ENCODE results near the gene SH3RF3. TPM values are rescaled to one million over a fixed set of nuclear protein-coding genes. Genes with fewer than 3 reads are reported as not detected.
"Not testable (repeated sequence)": the region's sequence is repeated elsewhere in the genome, so short reads cannot be mapped to it uniquely, and the experiment has no call there.

The SH3RF3 gene
- total RNA-seq, 1 experiment from 2014 or later: 0.32 TPM

DNA sequence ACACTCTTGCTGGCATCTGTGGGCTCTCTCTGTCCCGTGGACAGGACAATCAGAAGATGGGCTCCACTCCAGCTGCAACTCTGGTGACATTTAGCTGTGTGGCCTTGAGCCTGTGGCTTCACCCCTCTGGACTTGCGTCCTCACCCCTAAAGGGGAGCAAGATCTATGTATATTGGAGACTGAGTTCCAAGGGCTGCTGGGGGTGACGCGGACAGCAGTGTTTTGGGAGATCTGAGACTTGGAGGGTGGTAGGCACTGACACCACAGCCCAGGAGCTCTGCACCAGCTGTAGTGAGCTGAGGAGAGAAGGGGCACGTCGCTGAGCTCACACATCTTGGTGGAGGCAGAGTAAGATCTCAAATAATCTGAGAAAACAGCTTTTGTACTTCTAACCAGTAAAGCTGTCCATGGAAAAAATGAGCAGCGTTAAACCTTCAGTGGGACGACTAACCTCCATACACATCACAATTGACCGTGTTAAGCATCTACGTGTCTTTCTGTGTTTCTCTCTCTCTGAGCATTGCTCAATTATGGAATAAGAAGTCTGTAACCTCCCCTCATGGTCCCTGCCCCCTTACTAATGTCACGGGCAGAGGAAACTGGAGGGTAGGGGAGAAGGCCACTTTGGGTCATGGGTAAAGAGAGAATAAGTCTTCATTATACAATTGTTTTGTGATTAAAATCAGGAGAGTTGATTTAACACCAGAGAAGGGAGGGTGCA lies 85.8 kb downstream of the SH3RF3 start:
- in situ Hi-C loops (cut with HindIII; ENCODE audit: low pct_unique_long_range_greater_than_20kb, low sequenced_read_pairs): no loop called here

DNA sequence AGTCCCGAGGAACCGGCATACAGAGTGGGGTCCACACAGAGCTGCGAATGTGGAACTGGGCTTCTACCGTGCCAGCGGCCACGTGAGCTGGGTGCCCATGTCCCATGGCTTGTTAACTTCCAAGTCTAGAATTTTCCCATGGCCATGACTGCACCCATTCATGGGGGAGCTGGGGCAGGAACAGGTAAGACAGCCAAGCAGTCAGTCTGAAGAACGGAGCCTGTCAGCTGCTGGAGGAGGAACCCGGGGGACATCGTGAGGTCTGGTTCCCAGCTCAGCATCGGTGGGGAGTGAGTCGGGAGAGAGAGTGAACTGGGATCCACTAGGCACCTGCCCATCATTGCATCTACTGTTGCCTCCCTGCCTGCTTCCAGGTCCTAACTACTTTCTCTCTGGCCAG lies 86.9 kb downstream of the SH3RF3 start:
- in situ Hi-C loops (cut with HindIII; ENCODE audit: low pct_unique_long_range_greater_than_20kb, low sequenced_read_pairs): no loop called here
- no peak for DNase-seq (ENCODE audit: low read depth, low spot score)

More for the DNA sequence above, 85.8 kb downstream of the SH3RF3 start:
- DNase-seq (ENCODE audit: low read depth, low spot score): no peak

DNA sequence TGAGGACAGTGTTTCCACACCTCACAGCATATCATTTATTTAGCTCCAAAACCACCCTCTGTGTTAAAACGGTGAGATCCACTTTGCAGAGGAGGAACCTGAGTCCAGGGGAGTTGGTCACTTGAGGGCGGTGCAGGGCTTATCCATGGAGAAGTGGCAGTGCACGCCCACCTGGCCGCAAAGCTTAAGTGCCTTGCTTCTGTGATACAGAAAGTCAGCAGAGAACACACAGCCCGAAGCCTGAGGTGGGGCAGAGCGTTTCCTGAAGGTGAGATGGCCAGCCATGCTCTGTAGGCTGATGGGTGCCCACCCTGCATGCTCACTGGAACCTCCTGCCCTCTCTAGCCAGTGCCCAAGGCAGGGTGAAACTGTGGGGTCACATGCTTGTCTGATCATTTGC lies 87.3 kb downstream of the SH3RF3 start:
- DNase-seq (ENCODE audit: low read depth, low spot score): no peak
- in situ Hi-C loops (cut with HindIII; ENCODE audit: low pct_unique_long_range_greater_than_20kb, low sequenced_read_pairs): no loop called here

DNA sequence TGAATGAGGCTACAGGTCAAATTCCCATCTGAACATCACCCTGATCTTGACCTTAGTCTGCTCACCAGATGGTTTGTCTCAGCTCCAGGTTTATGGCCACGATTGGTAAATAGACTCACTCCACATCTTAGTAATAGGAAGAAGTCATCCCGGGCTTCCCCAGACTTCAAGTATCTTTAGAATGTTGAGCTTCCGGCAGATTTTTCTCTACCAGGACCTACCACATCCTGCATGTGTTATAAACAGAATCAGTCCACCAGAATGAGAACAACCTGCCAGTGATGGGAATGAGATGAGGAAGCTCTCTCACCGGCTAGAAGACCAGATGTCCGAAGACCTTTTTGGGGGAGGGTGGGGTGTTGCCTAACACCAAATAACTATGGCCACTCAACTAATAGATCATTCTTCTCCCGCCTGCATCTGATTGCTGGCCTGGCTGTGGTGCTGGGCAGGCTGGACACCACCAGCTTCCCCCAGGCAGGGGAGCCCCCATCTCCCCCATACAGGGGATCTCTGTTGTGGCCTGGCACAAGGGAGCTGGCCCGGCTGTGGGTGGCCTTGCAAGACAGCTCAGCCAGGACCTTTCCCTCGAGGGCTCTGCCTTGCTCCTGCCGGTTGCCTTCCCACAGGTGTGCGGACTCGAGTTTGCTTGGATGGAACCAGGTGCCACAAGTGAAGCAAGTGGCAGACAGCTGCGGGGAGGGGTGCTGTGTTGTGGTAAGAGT lies 88.5 kb downstream of the SH3RF3 start:
- in situ Hi-C loops (cut with HindIII; ENCODE audit: low pct_unique_long_range_greater_than_20kb, low sequenced_read_pairs): no loop called here
- DNase-seq (ENCODE audit: low read depth, low spot score): no peak

DNA sequence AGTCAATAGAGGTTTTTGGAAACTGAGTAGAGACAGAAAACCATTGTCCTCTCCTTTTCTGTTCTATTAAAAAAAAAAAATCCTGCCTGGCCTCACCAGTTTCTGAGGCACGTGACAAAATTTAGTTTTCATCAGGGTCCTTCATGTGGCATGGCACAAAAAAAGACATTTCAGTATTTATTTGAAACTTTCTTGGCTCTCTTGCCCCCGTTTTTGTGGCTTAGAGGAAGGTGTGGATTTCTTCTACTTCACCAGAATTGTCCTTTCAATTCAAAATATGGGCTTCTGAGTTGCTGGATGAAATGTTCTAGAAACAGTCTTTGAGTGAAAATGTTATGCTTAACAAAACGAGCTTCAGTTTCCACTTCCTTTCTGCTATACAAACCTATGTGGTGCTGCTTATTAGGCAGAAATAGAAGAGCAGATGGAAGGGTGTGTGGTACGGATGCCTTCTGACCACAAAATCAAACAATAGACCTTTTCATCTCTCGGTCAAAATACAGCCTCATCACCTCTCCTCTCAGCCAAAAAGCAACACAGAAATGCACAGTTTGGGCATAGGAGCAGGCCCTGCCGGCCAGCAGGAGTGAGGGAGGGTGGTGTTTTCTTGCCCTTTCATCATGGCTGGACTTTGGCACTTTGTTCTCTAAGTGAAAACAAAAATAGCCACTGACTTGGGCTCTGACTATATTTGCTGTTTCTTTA lies 89.2 kb downstream of the SH3RF3 start:
- peak; percentile 79 for DNase-seq (ENCODE audit: low read depth, low spot score)
- in situ Hi-C loops (cut with HindIII; ENCODE audit: low pct_unique_long_range_greater_than_20kb, low sequenced_read_pairs): no loop called here

DNA sequence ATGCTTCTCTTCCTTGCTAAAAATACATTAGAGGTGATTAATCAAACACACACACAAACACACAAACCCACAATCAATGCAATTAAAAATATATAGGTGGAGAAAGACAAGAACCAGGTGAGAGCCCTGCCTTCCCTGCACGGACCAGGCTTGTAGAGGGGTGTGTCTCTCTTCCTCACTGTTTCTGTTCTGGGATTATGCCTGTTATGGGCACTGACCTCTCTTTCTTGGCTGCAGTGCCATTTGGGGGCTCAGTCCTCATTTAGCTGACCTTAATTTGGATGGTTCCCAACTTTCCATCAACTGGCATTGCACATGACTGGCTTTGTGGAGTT lies 89.8 kb downstream of the SH3RF3 start:
- in situ Hi-C loops (cut with HindIII; ENCODE audit: low pct_unique_long_range_greater_than_20kb, low sequenced_read_pairs): no loop called here
- DNase-seq (ENCODE audit: low read depth, low spot score): no peak

DNA sequence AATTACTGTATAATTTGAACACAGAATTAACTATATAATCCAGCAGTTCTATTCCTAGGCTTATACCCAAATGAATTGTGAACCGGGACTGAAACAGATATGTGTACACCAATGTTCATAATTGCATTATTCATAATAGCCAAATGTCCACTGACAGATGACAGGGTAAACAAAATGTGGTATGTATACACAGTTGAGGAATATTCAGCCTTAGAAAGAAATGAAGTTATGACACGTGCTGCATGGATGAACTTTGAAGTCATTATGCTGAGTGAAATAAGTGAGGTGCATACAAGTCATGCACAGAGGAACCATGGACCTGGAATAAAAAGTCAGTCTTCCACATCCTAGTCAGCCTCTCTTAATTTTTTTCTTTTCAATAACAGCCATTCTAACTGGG lies 91.9 kb downstream of the SH3RF3 start:
- in situ Hi-C loops (cut with HindIII; ENCODE audit: low pct_unique_long_range_greater_than_20kb, low sequenced_read_pairs): no loop called here
- no peak for DNase-seq (ENCODE audit: low read depth, low spot score)

DNA sequence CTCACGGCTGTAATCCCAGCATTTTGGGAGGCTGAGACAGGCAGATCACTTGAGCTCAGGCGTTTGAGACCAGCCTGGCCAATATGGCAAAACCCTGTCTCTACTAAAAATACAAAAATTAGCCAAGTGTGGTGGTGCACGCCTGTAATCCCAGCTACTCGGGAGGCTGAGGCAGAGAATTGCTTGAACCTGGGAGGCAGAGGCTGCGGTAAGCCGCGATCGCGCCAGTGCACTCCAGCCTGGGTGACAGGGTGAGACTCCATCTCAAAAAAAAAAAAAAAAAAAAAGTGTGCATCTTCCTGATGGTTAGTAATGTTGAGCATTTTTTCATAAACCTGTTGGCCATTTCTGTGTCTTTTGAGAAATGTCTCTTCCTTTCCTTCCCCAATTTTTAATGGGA lies 92.3 kb downstream of the SH3RF3 start:
- in situ Hi-C loops (cut with HindIII; ENCODE audit: low pct_unique_long_range_greater_than_20kb, low sequenced_read_pairs); DNase-seq (ENCODE audit: low read depth, low spot score): not testable (repeated sequence)

DNA sequence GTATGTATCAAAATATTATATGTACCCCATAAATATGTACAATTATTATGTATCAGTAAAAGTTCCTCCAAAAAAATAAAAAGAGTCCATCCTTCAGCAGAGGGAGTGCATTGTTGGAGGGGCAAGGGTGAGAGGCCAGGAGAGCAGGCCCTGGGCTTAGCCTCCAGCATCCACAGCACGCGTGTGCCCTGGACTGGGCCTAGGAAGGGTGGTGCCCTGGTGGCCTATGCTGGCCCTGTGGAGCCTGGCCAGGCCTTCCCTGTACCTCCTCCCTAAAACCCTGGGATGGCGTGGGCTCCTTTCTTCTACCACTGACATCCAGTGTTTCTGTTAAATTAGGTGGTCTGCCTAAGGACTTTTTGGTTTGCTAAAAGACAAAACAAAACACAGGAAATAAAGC lies 93.4 kb downstream of the SH3RF3 start:
- no peak for DNase-seq (ENCODE audit: low read depth, low spot score)
- in situ Hi-C loops (cut with HindIII; ENCODE audit: low pct_unique_long_range_greater_than_20kb, low sequenced_read_pairs): no loop called here

DNA sequence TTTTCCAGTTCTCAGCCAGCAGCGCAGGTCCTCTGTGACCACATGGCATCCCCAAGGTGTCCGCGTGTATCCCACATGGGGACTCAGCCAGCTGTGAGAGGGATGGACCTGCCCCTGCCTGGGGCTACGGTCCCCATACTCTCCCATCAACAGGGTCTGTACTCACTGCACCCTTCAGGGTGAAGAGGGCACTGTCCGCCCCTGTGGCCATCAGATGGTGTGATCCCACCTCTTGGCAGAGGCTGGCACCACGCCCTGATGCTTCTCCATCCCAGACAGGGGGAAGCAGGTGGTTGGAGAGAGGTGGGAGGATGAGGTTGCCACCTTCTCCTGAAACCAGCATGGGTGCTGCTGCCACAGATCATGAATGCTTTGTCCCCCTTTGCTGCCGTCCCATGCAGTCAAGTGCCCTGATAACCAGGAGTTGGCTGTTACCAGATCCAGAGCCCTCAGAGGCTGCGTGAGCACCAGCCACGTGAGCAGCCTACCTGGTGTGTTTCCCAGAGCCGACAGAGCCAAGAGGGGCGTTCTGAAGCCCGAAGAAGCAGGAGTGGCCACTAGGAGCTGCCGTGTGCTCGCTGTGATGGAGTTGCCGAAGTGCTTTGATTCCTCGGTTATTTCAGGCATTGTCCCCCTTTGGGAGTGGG lies 93.9 kb downstream of the SH3RF3 start:
- no peak for DNase-seq (ENCODE audit: low read depth, low spot score)
- in situ Hi-C loops (cut with HindIII; ENCODE audit: low pct_unique_long_range_greater_than_20kb, low sequenced_read_pairs): no loop called here

DNA sequence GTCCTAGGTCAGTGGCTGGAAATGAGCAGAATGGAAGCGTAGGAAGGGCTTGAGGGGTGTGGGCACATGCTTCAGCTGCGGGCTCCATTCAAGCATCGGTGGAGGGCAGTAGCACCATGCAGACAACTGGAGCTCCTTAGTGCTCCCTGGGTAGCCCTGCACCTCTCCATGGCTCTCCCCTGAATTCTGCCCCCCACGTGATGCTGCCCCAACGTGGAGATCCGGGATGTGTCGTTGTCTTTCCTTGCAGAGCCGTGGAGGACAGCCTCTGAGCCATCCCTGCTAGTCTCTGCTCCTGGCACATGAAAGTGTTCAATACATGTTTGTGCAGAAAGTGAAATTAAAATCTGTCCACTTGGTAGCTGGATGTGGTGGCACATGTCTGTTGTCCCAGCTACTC lies 94.5 kb downstream of the SH3RF3 start:
- no peak for DNase-seq (ENCODE audit: low read depth, low spot score)
- in situ Hi-C loops (cut with HindIII; ENCODE audit: low pct_unique_long_range_greater_than_20kb, low sequenced_read_pairs): no loop called here

DNA sequence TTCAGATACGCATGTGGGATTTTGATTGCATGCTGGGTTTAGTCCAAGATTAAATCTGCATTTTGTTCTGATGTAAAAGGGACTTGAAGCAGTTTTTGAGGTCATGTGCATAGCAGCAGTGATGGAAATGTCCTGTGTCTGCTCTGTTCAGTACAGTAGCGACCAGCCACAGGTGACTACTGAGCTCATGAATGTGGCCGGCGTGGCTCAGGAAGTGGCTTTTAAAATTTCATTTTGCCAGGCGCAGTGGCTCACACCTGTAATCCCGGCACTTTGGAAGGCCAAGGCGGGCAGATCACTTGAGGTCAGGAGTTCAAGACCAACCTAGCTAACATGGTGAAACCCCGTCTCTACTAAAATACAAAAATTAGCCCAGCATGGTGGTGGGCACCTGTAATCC lies 95.3 kb downstream of the SH3RF3 start:
- in situ Hi-C loops (cut with HindIII; ENCODE audit: low pct_unique_long_range_greater_than_20kb, low sequenced_read_pairs); DNase-seq (ENCODE audit: low read depth, low spot score): not testable (repeated sequence)

DNA sequence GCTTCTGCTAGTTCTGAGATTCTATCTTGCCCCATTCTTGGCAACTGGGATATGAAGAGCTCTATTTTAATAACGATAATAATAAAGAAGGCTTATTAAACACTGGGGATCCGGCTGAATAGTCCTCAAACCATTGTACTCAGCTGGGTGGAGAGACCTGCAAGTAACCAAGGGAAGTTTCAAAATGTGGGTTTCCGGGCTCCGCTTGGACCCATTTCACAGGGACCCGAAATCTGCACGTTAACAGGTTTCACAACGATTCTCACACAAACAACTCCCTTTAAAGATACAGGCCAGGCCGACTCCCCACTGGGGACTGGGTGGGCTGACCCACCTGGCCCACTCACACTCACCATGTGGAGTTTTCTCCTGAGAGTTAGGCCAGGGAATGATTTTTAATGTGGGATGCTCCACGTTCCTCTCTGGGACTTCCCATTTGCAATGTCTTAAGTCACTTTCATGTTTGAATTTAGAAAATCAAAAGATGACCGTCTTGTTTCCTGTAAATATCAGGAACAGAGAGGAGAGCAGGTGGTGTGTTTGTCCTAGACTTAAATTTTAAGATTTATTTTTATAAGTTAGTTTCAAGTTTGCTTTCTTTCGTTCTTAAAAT lies 96.3 kb downstream of the SH3RF3 start:
- in situ Hi-C loops (cut with HindIII; ENCODE audit: low pct_unique_long_range_greater_than_20kb, low sequenced_read_pairs): no loop called here
- no peak for DNase-seq (ENCODE audit: low read depth, low spot score)

DNA sequence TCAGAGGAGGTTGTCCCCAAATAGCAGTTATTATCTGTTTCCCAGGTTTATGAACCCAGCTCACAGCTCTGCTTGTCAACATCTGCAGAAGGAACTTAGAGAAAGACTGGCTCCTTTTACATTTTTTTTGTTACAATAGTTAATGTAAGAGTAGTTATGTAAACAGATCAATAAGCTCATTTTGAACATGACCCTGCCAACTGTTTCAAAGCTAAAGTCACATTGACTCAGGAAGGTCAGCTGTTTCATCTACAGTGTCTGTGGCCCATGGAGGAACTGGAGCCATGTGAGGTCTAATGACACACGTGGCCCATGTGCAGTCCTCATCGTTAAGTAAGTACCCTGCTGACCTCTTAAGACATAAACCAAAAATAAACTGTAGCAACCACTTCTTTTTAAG lies 97.1 kb downstream of the SH3RF3 start:
- in situ Hi-C loops (cut with HindIII; ENCODE audit: low pct_unique_long_range_greater_than_20kb, low sequenced_read_pairs): no loop called here
- DNase-seq (ENCODE audit: low read depth, low spot score): no peak

DNA sequence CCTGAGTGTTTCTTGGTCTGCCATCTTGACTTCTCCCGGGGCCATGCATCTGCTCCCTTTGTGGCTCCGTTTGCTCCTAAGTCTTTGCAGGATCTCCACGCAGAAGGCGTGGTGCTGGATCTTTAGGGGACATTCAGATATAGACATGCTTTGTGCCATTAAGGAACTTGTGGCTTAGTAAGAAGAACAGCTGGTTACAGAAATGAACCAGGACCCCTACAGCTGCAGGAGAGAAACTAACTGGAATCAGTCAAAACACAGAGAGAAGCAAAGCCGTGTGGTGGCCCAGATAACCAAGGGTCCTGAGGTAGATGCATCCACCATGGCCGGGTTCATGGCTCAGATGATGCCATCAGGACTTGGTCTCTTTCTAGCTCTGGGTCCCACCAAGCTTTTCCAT lies 97.6 kb downstream of the SH3RF3 start:
- in situ Hi-C loops (cut with HindIII; ENCODE audit: low pct_unique_long_range_greater_than_20kb, low sequenced_read_pairs): no loop called here
- no peak for DNase-seq (ENCODE audit: low read depth, low spot score)

DNA sequence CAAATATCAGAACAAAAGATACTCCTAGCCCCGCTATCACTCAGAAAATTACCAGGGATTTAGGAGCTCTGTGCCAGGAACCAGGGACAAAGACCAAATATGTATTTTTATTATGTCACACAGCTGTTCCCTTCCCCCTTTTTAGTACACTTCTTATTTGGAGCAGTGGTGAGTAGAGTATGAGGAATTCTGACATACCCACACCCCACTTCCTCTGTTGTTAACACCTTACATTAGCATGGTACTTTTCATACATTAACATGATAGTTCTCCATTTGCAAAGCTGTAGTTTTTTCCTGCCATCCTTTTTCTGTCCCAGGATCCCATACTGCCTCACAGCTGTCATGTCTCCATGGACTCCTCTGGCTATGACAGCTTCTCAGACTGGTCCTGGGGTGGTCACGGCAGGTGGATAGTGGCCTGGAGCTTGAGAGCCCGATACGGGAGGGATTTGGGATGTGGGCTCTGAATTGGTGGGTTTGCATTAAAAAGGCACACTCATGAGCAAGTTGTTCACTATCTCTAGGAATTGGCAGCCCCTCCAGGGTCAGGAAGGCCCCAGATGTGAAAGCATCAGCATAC lies 100.2 kb downstream of the SH3RF3 start:
- in situ Hi-C loops (cut with HindIII; ENCODE audit: low pct_unique_long_range_greater_than_20kb, low sequenced_read_pairs): no loop called here

DNA sequence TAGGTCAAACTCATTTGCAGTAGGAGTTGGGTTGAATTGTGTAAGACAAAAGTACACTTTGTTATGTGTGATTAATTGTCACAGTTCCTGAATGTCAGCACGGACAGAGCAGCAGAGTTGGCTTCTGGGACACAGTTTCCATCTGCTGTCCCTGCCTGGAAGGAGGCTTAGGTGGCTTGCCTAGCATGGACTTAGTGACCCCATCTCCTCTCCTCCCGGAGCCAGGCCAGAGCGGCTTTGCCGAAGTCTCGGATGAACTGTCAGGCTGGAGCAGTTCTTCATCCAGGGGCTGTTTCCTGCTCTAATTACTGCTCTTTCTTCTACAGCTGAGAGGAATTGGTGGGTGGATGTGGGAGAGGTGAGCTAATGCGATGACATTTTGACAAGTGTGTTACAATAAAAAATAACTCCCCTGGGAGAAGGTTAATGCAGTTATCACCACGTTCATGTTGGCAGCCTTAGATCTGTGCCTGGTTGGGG lies 102.0 kb downstream of the SH3RF3 start:
- in situ Hi-C loops (cut with HindIII; ENCODE audit: low pct_unique_long_range_greater_than_20kb, low sequenced_read_pairs): no loop called here
- DNase-seq (ENCODE audit: low read depth, low spot score): no peak

More for the DNA sequence above, 100.2 kb downstream of the SH3RF3 start:
- DNase-seq (ENCODE audit: low read depth, low spot score): no peak

Measured in SK-MEL-5 (cell line).